HG03575 (cell line): ENCODE measurements around the gene MYH14.

Experiments
- ATAC-seq: cut with Tn5 transposase; IDR thresholded peaks from one replicate; pipeline ENCODE4 v1.9.1; 2021; ENCODE audit not compliant: unreplicated experiment, insufficient number of reproducible peaks, low FRiP score; ENCODE audit errors: extremely low read depth

MYH14 gene

DNA sequence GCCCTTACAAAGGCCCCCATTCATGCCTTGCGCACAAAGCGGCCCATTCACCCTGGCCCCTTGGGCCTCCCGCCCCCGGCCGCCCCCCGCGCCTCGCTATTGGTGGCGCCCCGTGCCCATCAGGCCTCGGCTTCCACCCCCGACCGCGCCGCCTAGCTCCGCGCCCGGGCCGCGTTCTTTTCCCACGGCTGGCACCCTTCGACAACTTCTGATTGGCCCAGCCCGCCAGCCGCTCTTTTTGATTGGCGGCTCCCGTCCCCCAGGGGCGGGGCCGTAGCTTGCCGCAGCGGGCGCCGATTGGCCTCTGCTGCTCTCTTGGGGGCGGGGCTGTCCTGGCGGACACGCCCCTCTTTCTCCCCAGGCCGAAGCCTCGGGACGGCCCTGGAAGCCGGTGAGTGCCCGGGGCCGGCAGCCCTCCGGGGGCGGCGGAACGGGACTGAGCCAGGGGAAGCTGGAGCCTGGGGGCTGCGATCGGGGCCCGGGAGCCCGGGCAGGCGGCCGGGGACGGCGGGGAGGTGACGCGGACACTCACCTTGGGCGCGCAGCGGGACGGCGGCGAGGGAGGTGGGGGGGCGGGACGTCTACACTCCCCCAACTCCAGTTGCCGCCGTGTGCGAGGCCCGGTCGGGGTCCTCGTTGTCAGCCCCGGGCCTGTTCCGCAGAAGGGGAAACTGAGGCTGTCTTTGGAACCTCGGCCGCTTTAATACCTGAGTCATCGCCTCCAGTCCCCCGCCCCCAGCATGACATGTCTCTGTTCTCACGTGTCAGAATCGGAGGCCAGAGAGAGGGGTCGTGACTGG lies at the start of gene MYH14:
TSS of gene MYH14 (plus strand) at position 342 of the 800 bp plus-strand sequence. CDS start 6,744 bp downstream, outside the sequence.
- ATAC-seq, result no peak

DNA sequence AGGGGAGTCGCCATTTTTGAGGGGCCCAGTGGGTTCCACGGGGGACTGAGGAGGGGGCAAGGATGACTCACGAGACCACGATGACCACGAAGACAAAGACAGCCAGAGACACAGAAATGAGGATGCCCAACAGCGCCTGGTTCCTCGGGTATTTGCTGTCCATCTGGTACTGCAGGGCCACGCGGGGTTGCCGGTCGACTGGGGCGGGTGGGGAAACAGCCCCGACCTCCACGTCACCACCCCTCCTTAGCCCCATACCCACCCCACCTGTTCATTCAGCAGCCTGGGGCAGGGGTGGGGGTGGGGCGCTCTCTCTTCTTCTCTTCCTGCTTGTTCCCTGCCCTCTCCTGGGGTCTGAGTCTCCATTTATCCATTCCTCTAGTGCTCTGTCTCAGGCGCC lies 48.9 kb upstream of the MYH14 start:
- ATAC-seq, result no peak

DNA sequence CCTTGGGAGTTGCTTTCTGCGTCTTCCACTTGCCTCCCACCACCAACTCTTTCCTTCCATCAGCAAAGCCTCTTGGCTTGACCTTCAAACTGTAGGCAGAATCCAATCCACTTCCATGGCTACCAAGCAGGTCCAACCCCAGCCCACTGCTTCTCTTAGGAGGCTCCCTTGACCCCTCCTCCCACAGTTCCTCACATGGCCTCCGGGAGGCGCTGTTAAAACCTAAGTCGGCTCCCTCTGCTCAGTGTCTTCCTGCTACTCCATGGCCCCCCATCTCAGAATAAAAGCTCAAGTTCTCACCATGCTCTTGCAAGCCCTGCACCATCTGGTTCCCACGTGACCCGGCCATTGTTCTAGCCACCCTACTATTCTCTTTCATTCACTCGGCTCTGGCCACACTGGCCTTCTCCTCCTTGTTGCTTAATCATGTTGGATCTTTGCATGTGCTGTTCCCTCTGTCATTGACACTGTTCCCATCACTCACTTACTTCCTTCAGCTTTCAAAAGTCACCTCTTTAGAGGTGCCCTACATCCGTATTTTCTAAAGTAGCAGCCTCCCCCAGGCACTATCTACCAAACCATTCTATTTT lies 47.8 kb upstream of the MYH14 start:
- no peak for ATAC-seq

DNA sequence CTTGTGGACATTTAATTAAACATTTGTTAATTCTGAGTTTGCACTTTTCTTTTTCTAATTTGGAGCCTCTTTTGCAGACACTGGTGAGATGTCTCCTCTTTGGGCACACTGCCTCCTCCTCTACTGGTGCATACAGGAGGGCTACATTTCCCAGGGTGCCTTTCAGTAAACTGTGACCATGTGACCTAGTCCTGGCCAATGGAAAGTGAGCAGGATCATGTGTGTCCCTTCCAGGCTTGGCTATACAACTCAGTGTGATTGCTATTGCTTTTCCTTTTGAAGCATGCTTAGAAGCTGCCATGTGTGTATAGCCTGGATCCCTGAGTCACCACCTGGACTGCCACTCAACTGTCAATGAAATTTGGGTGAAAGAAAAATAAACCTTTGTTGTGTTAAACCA lies 44.8 kb upstream of the MYH14 start:
- no peak for ATAC-seq

DNA sequence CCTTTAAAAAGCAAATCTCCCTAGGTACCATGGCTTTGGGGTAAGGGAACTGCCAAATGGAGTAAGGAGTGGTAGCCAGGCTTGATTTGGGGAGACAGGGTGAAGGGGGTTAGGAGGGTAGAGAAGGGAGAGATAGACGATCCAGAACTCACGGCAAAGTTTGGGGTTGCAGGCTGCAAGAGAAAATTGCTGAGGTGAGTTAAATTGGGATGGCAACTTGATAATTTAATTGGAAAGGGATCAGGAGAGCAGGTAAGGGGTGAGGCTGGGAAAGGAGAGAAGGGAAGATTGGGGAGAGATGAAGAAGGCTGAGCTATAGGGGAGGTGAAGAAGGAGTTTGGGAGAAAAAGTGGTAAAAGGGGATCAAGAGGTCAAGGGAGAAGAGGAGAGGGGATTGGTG lies 44.3 kb upstream of the MYH14 start:
- ATAC-seq, result no peak

DNA sequence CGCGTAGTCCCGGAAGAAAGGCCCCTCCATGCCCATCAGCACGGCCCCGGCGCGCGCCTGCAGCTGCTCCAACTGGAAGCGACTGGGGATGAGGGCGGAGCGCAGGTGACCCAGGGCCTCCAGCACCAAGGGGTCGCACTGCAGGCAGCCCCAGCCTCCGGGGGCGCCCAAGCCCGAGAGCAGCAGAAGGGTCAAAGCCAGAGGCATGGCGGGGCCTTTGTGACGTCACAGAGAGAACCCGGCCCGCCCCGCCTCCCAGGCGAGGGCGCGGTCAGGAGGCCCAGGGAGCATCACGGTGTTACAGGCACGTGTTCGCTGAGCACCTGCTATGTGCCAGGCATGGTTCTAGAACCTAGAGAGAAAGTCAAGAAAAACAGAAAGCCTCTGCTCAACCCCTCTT lies 40.4 kb upstream of the MYH14 start, which contains the start of gene IZUMO2:
TSS of gene IZUMO2 (minus strand) at position 294 of the 400 bp plus-strand sequence. CDS start at position 207, 87 bp downstream.
- no peak for ATAC-seq

DNA sequence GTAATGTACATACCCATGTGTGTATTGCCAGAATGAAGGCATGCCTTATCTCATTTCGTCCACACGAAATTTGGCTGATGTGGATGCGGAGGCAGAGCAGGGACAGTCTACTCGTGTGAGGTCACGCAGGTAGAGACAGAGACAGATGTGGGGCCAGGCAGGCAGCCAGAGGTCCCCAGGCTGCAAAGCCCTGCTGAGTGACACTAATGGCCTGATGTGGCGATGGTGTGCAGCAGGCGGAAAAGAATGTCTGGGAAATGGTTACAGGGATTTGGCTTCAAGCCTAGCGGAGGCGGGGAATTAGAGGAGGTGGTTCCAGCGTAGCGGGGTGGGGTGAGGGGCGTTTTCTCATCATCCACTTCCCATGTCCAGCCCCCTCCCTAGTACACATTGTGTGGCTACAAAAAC lies 36.1 kb upstream of the MYH14 start:
- no peak for ATAC-seq

DNA sequence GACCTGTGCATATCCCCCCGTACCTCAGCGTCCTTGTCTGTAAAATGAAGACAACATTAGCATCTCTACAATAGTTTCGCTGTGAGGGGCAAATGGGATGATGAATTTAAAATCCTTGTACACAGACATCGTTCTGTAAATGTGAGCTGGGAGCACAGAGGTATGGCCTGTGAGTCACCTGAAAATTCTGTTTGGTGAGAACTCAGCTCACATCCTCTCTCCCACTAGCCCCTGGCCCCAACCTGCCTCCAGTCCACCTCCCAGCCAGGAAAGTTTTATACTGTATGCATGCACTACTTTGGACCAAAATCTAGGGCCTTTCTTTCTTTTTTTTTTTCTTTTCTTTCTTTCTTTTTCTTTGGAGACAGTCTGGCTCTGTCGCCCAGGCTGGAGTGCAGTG lies 31.7 kb upstream of the MYH14 start:
- no peak for ATAC-seq

DNA sequence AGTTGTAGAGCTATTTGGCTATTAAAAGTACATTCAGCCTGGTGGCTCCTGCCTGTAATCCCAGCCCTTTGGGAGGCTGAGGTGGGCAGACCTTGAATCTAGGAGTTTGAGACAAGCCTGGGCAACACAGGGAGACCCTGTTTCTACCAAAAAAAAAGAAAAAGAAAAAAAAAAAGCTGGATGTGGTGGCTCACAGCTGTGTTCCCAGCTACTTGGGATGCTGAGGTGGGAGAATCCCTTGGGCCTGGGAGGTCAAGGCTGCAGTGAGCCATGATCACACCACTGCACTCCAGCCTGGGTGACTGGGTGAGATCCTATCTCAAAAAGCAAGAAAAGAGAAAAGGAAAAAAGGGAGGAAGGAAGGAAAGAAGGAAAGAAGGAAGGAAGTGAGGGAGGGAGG lies 30.7 kb upstream of the MYH14 start:
- ATAC-seq, result no peak

DNA sequence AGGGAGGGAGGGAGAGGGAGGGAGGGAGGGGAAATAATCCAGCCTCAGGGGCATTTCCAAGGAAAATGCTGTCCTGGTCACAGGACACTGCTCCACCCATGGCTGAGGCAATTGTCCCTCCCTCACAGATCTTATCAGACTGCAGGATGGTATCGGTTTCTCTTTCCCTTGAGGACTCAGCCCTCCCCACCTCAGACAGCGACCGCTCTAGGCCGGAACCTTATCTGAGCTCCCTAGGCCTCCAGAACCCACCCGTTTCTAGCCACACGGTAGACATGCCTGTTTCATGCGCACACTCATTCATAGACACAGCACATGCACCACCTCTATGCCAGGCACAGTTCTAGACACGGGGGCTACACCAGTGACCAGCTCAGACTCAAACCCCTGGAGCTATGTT lies 30.3 kb upstream of the MYH14 start:
- ATAC-seq, result no peak

DNA sequence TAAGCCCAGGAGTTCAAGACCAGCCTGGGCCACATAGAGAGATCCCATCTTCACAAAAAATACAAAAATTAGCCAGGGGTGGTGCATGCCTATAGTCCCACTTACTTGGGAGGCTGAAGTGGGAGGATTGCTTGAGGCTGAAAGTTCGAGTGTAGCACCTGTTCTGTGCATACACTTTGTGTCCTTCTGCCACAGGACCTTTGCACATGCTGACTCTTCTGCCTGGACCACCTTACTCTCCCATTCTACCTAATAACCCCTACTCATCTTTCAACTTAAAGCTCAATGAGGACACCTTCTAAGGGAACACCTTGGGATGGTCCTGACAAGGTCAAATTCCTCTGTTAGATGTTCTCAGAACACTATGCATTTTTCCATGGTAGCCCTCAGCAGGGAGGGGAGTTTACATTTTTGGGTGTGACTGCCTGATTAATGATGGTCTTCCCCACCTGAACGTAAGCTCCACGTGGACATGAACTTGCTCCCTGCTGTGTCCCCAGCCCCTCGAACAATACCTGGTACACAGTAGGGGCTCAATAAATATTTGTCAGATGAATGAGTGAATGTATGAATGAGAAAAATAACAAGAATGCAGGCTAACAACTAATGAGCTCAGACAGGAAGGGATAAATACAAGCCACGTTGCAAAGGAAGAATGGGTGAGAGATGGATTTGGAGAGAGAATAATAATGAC lies 29.2 kb upstream of the MYH14 start:
- ATAC-seq, result no peak

DNA sequence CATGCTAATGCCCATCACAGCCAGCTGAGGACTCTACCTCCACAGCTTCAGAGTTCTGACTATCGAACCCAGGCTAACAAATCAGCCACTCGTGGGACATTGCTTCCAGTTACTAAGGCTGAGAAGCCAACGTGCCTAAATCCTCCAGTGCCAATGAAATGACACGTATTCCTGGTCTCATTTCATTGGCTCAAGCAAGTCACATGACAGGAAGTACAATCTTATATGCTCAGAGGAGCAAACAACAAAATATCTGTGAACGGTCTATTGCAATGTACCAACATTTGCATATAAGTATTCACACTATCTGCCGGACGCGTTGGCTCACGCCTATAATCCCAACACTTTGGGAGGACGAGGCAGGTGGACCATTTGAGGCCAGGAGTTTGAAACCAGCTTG lies 27.5 kb upstream of the MYH14 start:
- ATAC-seq, result no peak

DNA sequence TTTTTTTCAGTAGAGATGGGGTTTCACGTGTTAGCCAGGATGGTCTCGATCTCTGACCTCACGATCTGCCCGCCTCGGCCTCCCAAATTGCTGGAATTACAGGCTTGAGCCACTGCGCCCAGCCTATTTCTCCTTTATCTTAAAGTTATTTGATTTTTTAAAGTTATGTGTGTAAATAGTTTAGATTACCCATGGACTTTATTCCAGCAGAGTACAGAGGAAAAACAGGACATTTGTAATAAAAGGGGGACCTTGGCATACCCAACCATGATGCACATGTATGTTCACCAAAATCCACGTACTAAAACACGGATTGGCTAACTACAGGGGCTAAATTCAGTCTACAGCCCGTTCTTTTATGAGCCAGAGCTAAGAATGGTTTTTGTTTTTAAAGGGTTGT lies 26.6 kb upstream of the MYH14 start:
- no peak for ATAC-seq

DNA sequence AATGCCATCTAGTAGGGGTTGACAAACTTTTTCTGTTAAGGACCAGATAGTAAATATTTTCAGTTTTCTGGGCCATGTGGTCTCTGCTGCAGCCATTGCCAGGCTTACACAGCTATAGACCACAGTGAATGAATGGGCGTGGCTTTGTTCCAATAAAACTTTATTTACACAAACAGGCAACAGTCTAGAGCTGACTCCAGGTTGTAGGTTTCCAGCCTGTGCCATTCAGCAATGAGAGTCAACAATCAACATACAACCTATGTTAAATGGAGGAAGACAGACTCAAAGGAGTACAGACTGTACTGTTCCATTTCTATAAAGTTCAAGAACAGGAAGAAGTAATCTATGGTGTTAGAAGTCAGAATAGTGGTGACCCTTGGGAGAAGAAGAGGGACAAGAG lies 25.1 kb upstream of the MYH14 start:
- ATAC-seq, result no peak

DNA sequence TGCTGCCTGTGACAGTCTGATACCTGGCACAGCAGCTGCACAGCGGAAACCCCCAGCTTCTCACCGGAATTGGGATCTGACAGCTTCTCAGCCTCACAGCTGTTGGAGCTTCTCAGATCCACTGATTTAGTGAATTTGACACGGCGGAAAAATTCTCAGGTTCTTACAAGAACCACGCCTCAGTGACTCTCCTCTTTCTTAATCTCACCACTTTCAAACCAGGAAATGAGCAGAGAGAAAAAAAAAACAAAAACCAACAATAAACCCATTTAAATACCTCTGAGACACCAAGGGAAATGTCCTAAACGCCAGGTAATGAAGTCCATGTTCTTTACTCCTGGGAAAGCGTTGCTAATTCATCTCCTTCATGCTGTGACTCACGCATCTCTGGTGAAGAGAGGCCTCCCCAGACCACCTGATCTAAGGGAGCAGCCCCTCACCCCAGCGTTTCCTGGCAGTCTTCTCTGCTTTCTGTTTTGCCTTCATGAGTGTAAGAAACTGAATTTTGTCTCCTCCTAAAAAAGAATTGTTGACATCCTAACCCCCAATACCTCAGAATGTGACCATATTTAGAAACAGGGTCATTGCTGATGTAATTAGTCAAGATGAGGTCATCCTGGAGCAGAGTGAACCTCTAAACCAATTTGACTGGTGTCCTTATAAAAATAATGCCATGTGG lies 24.4 kb upstream of the MYH14 start:
- ATAC-seq, result no peak

DNA sequence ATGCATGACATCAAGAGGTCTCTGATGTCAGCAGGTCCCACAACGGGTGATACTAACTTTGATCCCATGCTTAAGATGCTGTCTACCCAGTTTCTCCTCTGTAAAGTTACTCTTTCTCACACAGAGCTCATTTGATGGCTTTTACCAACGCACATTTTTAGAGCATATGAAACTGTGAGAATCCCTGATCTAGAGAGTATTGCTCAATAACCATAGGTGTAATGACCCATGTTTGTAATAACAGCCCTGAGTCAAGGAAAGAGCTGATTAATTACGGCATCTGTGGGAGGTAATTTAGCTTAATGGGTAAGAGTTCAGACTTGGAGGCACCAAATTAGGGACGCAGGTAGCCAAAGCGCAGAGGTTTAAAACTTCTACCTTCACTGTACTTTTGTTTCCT lies 22.3 kb upstream of the MYH14 start:
- ATAC-seq, result no peak

DNA sequence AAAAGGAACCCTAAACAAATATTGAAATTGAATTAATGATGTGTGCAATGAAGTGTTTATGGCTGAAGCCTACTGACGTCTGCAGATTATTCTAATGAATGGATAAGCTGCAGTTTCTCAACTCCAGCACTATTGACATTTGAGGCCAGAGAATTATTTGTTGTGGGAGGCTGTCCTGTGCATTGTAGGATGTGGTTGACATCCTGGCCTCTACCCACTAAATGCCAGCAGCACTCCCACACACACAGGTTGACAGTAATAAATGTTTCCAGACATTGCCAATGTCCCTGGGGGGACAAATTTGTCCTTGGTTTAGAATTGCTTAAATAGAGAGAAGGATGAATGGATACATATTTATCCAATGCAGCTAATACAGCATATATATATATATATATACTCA lies 19.2 kb upstream of the MYH14 start:
- no peak for ATAC-seq

DNA sequence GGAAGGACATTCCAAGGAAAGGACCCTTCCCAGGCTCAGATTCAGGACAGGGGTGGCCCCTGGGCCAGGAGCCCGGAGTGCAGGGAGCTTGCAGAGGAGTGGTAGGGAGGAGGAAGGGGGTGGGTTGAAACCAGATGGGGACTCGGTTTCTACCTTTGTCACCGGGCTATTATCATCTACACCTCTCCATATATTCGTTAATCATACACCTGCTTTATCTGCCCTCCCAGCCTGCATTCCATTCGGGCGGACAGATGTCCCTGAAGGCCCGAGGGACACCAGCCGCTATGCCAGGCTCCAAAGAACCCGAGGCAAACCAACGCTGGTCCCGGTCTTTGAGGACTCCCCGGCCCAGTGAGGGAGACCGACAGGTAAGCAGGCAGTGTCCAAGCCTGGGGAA lies 15.5 kb upstream of the MYH14 start:
- ATAC-seq, result no peak

DNA sequence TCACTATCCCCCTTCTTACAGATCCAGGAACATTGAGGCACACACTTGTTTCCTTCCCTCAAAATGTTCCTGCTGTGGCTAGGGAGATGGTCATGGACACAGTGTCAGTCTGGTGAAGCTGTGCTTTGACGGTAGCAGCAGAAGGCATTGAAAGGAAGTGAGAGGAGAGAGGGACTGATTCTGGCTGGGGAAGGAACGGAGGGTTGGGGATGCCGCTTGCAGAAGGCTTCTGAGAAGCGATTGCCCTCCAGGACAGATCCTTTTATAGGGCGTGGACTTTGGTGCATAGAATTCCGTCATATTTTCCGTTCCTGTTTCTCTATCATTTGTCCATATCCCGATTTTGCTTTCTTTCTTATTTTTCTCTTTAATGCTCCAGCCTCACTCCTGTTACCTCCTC lies 14.1 kb upstream of the MYH14 start:
- ATAC-seq, result no peak

DNA sequence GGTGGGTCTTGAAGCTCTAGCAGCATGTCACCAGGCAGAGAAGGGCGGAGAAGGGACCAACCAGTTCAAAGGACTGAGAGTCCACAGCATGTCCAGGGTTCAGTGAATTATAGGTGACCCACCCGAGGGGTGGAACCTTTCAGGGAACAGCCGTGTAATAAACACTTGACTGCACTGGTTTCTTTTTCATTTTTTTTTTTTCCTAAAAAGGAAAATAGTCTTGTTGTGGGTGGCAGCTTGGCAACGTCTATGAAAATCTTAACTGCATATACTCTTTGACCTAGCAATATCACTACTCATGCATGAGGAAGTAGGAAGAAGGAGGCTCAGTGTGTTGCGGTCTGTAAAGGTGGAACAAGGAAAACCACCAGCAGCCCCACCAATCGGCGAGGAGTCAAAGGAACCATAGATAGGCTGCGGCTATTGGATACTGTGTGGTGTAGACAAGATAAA lies 13.0 kb upstream of the MYH14 start:
- ATAC-seq, result no peak
